Epithelial cell of esophagus (primary cell): Measurements from ENCODE around the gene COP1.
"Not testable (repeated sequence)": the region's sequence is repeated elsewhere in the genome, so short reads cannot be mapped to it uniquely, and the experiment has no call there.

ENCODE experiments used
- DNase-seq: peaks from one replicate; pipeline ENCODE4 v3.0.0; 2010; ENCODE audit warnings: low read depth
- H3K4me3 ChIP-seq: 2 replicates; pipeline ENCODE4 v1.5.1; 2011; ENCODE audit warnings: mild to moderate bottlenecking, low read length, control low read depth
- CTCF ChIP-seq: IDR thresholded peaks from 2 replicates; pipeline ENCODE4 v1.5.1; 2011; ENCODE audit warnings: low read depth, mild to moderate bottlenecking, low read length, control low read depth, inconsistent platforms; ENCODE audit not compliant: insufficient read depth; ENCODE audit errors: missing control alignments

Gene COP1

DNA sequence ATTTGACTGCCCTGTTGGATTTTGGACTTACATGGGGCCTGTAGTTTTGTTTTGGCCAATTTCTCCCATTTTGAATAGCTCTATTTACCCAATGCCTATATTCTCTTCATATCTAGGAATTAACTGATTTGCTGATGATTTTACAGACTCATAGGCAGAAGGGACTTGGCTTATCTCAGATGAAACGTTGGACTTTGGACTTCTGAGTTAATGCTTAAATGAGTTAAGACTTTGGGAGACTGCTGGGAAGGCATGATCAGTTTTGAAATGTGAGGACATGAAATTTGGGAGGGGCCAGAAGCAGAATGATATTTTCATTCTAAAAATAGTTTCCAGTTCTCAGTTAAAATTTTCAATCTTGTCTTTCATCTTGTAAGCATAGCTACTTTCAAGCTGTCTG is 222.3 kb downstream of the COP1 start:
- H3K4me3 ChIP-seq, result no peak overlapping the region

GRCh38 chr1:175984057-175984812 is 222.9 kb downstream of the COP1 start:
- TF ChIP-seq CTCF, result no peak
- DNase-seq, result no peak
- H3K4me3 ChIP-seq, result no peak overlapping the region

More for the DNA sequence above, 222.3 kb downstream of the COP1 start:
- no peak for DNase-seq
- TF ChIP-seq CTCF, result no peak

GRCh38 chr1:175983363-175983762 is 223.7 kb downstream of the COP1 start:
- not testable (repeated sequence) for DNase-seq, H3K4me3 ChIP-seq

GRCh38 chr1:175981128-175981527 is 226.0 kb downstream of the COP1 start:
- H3K4me3 ChIP-seq, result no peak overlapping the region
- DNase-seq, result no peak
- TF ChIP-seq CTCF, result no peak

- H3K4me3 ChIP-seq, result no peak overlapping the region
- TF ChIP-seq CTCF, result no peak
- DNase-seq, result no peak
These were observed 228.2 kb downstream of the COP1 start for GRCh38 chr1:175978926-175979325.

- no peak overlapping the region for H3K4me3 ChIP-seq
- DNase-seq, result no peak
- TF ChIP-seq CTCF, result no peak
These were observed 228.6 kb downstream of the COP1 start for GRCh38 chr1:175978476-175978875.

- DNase-seq, result peak; percentile 8
These were observed 230.0 kb downstream of the COP1 start for GRCh38 chr1:175976865-175977642.

More at GRCh38 chr1:175976865-175977642, 230.0 kb downstream of the COP1 start:
- TF ChIP-seq CTCF, result no peak
- H3K4me3 ChIP-seq, result no peak overlapping the region
